ENCODE data around the gene UBXN7. TPM values are rescaled to one million over a fixed set of nuclear protein-coding genes. Genes with fewer than 3 reads are reported as not detected.

Gene UBXN7
- total and polyA plus RNA-seq, 2 of the 13 experiments (the other 11 are each of a cell fraction or from before 2014, with no cell fraction given) = 12.5 to 15.9 TPM

- DNase-seq (ENCODE audit: low spot score) = no peak
- ChIA-PET POLR2A (interaction anchor here (1.3 kb wide), 1 partner anchor 85 kb away, joined by 5 read pairs; the partner anchor contains the start of gene RNF168), CTCF (ENCODE audit: low intra/inter-chr PET ratio, low total read pairs) (no interaction called here)
- no peak overlapping the region for H2AFZ ChIP-seq (ENCODE audit: low read length)
- no peak overlapping the region for H3K27ac ChIP-seq (ENCODE audit: extremely low read length, insufficient read depth, low read length)
- BruUV-seq (replicated peaks) = no TSS peak
- 98% methylated on average over 6 of the region's 6 CpGs for WGBS (ENCODE audit: low lambda C conversion rate)
- H3K9me3 ChIP-seq (ENCODE audit: low read length) = no peaks in the 10 kb centered on the region
- no peaks in the 10 kb centered on the region for H3K27me3 ChIP-seq (ENCODE audit: control insufficient read depth in 1 of 2, insufficient read depth in 2 of 2, low read length in 2 of 2)
- intact Hi-C loops (cut with micrococcal nuclease; ENCODE audit: unreplicated experiment) (no loop called here), in situ Hi-C loops (cut with HindIII; ENCODE audit: extremely low pct_ligation_motif_present, low pct_unique_long_range_greater_than_20kb) (no loop called here)
- no peak for FAIRE-seq
- H3K36me3 ChIP-seq (replicated peaks in 1 of 2; ENCODE audit: control insufficient read depth in 1 of 2, insufficient read depth in 2 of 2, low read length in 2 of 2) = no peaks in the 10 kb centered on the region
- no peak overlapping the region for H3K4me3 ChIP-seq (replicated peaks in 1 of 3; ENCODE audit: insufficient read depth in 1 of 3, low read depth in 2 of 3, low read length in 3 of 3)
- TF ChIP-seq CHD4 (IDR thresholded peaks at IDR 0.05; ENCODE audit: borderline replicate concordance, low read length) = no peak
- no peak for TF ChIP-seq BCL6 (CRISPR knock-in tag; IDR thresholded peaks at IDR 0.05)
- TF ChIP-seq, protein P1, sequence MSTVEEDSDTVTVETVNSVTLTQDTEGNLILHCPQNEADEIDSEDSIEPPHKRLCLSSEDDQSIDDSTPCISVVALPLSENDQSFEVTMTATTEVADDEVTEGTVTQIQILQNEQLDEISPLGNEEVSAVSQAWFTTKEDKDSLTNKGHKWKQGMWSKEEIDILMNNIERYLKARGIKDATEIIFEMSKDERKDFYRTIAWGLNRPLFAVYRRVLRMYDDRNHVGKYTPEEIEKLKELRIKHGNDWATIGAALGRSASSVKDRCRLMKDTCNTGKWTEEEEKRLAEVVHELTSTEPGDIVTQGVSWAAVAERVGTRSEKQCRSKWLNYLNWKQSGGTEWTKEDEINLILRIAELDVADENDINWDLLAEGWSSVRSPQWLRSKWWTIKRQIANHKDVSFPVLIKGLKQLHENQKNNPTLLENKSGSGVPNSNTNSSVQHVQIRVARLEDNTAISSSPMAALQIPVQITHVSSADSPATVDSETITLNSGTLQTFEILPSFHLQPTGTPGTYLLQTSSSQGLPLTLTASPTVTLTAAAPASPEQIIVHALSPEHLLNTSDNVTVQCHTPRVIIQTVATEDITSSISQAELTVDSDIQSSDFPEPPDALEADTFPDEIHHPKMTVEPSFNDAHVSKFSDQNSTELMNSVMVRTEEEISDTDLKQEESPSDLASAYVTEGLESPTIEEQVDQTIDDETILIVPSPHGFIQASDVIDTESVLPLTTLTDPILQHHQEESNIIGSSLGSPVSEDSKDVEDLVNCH (CRISPR knock-in tag; IDR thresholded peaks at IDR 0.05) = no peak
- H3K79me2 ChIP-seq (ENCODE audit: insufficient read depth, low read length) = peaks cover 91% of the 10 kb centered on the region
- no peak overlapping the region for H3K4me2 ChIP-seq (ENCODE audit: low read depth, low read length)
- no peak for ATAC-seq
- no peak overlapping the region for H3K9ac ChIP-seq (ENCODE audit: insufficient read depth, low read depth, low read length)
- H3K4me1 ChIP-seq (ENCODE audit: insufficient read depth, low read length) = peaks cover 21% of the 10 kb centered on the region
- H4K20me1 ChIP-seq (ENCODE audit: insufficient read depth, low read length) = peaks cover 49% of the 10 kb centered on the region
These were observed 13.6 kb downstream of the UBXN7 start for GRCh38 chr3:196418601-196419000.

- Histone ChIP-seq H4K20me1 (ENCODE audit: insufficient read depth, low read length) (peaks cover 42% of the 10 kb centered on the region), H3K9me3 (ENCODE audit: low read length) (no peaks in the 10 kb centered on the region), H3K4me1 (ENCODE audit: insufficient read depth, low read length) (peaks cover 21% of the 10 kb centered on the region), H3K36me3 (replicated peaks in 1 of 2; ENCODE audit: control insufficient read depth in 1 of 2, insufficient read depth in 2 of 2, low read length in 2 of 2) (no peaks in the 10 kb centered on the region), H3K4me3 (replicated peaks in 1 of 3; ENCODE audit: insufficient read depth in 1 of 3, low read depth in 2 of 3, low read length in 3 of 3) (no peak overlapping the region), H3K9ac (ENCODE audit: insufficient read depth, low read depth, low read length) (no peak overlapping the region), H3K79me2 (ENCODE audit: insufficient read depth, low read length) (peaks cover 90% of the 10 kb centered on the region), H3K27ac (ENCODE audit: extremely low read length, insufficient read depth, low read length) (no peak overlapping the region), H2AFZ (ENCODE audit: low read length) (no peak overlapping the region), H3K27me3 (ENCODE audit: control insufficient read depth in 1 of 2, insufficient read depth in 2 of 2, low read length in 2 of 2) (no peaks in the 10 kb centered on the region), H3K4me2 (ENCODE audit: low read depth, low read length) (no peak overlapping the region)
- DNase-seq (ENCODE audit: low spot score) (peak; percentile 15), FAIRE-seq (no peak), ATAC-seq (no peak)
- intact Hi-C loops (cut with micrococcal nuclease; ENCODE audit: unreplicated experiment) (no loop called here), in situ Hi-C loops (cut with HindIII; ENCODE audit: extremely low pct_ligation_motif_present, low pct_unique_long_range_greater_than_20kb) (no loop called here)
- WGBS (ENCODE audit: low lambda C conversion rate) = 83% methylated on average over 3 of the region's 3 CpGs
- ChIA-PET CTCF (ENCODE audit: low intra/inter-chr PET ratio, low total read pairs) (no interaction called here), POLR2A (interaction anchor here (0.8 kb wide), 1 partner anchor 18 kb away, joined by 3 read pairs; no protein-coding TSS in a partner anchor)
- BruUV-seq (replicated peaks) = no TSS peak
- no peak for TF ChIP-seq KLF11 (CRISPR knock-in tag; IDR thresholded peaks at IDR 0.05)
- TF ChIP-seq, protein P2, sequence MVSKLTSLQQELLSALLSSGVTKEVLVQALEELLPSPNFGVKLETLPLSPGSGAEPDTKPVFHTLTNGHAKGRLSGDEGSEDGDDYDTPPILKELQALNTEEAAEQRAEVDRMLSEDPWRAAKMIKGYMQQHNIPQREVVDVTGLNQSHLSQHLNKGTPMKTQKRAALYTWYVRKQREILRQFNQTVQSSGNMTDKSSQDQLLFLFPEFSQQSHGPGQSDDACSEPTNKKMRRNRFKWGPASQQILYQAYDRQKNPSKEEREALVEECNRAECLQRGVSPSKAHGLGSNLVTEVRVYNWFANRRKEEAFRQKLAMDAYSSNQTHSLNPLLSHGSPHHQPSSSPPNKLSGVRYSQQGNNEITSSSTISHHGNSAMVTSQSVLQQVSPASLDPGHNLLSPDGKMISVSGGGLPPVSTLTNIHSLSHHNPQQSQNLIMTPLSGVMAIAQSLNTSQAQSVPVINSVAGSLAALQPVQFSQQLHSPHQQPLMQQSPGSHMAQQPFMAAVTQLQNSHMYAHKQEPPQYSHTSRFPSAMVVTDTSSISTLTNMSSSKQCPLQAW (CRISPR knock-in tag; IDR thresholded peaks at IDR 0.05) = no peak
- TF ChIP-seq ZNF280B (CRISPR knock-in tag; IDR thresholded peaks at IDR 0.05; ENCODE audit: borderline replicate concordance) = no peak
- TF ChIP-seq NR3C1 (CRISPR knock-in tag; IDR thresholded peaks at IDR 0.05) = no peak
- no peak for TF ChIP-seq ZNF773 (CRISPR knock-in tag; IDR thresholded peaks at IDR 0.05; ENCODE audit: borderline replicate concordance)
- TF ChIP-seq TAF15 (IDR thresholded peaks at IDR 0.05; ENCODE audit: low read depth, low read length, poor library complexity, severe bottlenecking) = no peak
- TF ChIP-seq POLR2AphosphoS2 (IDR thresholded peaks at IDR 0.05; ENCODE audit: low read depth, low read length) = no peak
- TF ChIP-seq PHF5A (CRISPR knock-in tag; IDR thresholded peaks at IDR 0.05; ENCODE audit: low read depth, unreplicated experiment) = no peak
- TF ChIP-seq ZNF781 (CRISPR knock-in tag; IDR thresholded peaks at IDR 0.05; ENCODE audit: borderline replicate concordance, not compliant biosample characterization) = no peak
- no peak for TF ChIP-seq SMARCC2 (IDR thresholded peaks at IDR 0.05)
- no peak for TF ChIP-seq CHD2 (IDR thresholded peaks at IDR 0.05; ENCODE audit: low read depth, low read length)
These were observed 17.8 kb downstream of the UBXN7 start for GRCh38 chr3:196414469-196414868.
